Sigmoid colon (tissue), 4 donors: Measurements from ENCODE around the gene NFATC1.

Experiments used
- CTCF ChIP-seq, 4 experiments: fragments of 450-650 bp in 3 of 4; fragments of 200-600 bp in 1 of 4; IDR thresholded peaks; one replicate each; pipeline ENCODE4 v1.5.1; 2016 to 2019; ENCODE audit warnings: antibody characterized with exemption in 4 of 4, mild to moderate bottlenecking in 3 of 4, moderate library complexity in 2 of 4
- EP300 ChIP-seq, 4 donors: sonication (generic); formaldehyde crosslinking; IDR thresholded peaks; one replicate each; pipeline ENCODE4 v1.6.1; 2017; ENCODE audit warnings: antibody characterized with exemption in 4 of 4
- POLR2A ChIP-seq, 2 donors: fragments of 450-650 bp; IDR thresholded peaks; one replicate each; pipeline ENCODE4 v1.6.1; 2016; ENCODE audit warnings: antibody characterized with exemption in 2 of 2, mild to moderate bottlenecking in 2 of 2, moderate library complexity in 2 of 2
- POLR2AphosphoS5 ChIP-seq, 4 donors: sonication (generic); formaldehyde crosslinking; IDR thresholded peaks; one replicate each; pipeline ENCODE4 v1.6.1; 2017; ENCODE audit warnings: antibody characterized with exemption in 4 of 4

GRCh38 chr18:79556829-79557585, 161.3 kb downstream of the NFATC1 start:
- TF ChIP-seq CTCF (IDR thresholded peaks at IDR 0.05) (no peak), POLR2A (IDR thresholded peaks at IDR 0.05) (no peak), POLR2AphosphoS5 (IDR thresholded peaks at IDR 0.05) (no peak), EP300 (IDR thresholded peaks at IDR 0.05) (no peak)
